ENCODE results near the gene SAE1.

Gene SAE1

GRCh38 chr19:47225746-47226425 is 95.3 kb downstream of the SAE1 start:
- peak; percentile 82 for DNase-seq

- peak; percentile 22 for DNase-seq
These were observed 96.1 kb downstream of the SAE1 start for GRCh38 chr19:47226426-47227351.

- DNase-seq, result no peak
These were observed 96.9 kb downstream of the SAE1 start for GRCh38 chr19:47227352-47228167.

GRCh38 chr19:47228168-47228936 is 97.7 kb downstream of the SAE1 start:
- DNase-seq, result no peak

- no peak for DNase-seq
These were observed 98.5 kb downstream of the SAE1 start for GRCh38 chr19:47228937-47229675.

GRCh38 chr19:47229676-47230053 is 99.0 kb downstream of the SAE1 start:
- DNase-seq, result no peak

- DNase-seq, result no peak
These were observed 99.7 kb downstream of the SAE1 start for GRCh38 chr19:47230054-47230920.

GRCh38 chr19:47230921-47231214 is 100.2 kb downstream of the SAE1 start, which contains the start of gene BBC3:
TSS of gene BBC3 (minus strand) at chr19:47231199. CDS start at chr19:47228431, 2,768 bp downstream.
- DNase-seq, result no peak

- DNase-seq, result no peak
These were observed 100.8 kb downstream of the SAE1 start for GRCh38 chr19:47231215-47232054.

- no peak for DNase-seq
These were observed 102.0 kb downstream of the SAE1 start for GRCh38 chr19:47232422-47233211.

GRCh38 chr19:47236072-47236675 is 105.5 kb downstream of the SAE1 start:
- DNase-seq, result no peak

- DNase-seq, result no peak
These were observed 108.5 kb downstream of the SAE1 start for GRCh38 chr19:47239152-47239551.

- DNase-seq, result no peak
These were observed 109.1 kb downstream of the SAE1 start for GRCh38 chr19:47239610-47240296.

- no peak for DNase-seq
These were observed 109.9 kb downstream of the SAE1 start for GRCh38 chr19:47240556-47240955.

GRCh38 chr19:47240996-47241918 is 110.6 kb downstream of the SAE1 start:
- no peak for DNase-seq

- DNase-seq, result no peak
These were observed 111.4 kb downstream of the SAE1 start for GRCh38 chr19:47241919-47242577.
